Measurements from ENCODE around the gene SWT1. TPM values are rescaled to one million over a fixed set of nuclear protein-coding genes. Genes with fewer than 3 reads are reported as not detected.

The SWT1 gene
- total RNA-seq, 2 experiments from 2014 or later = 4.1 to 5.3 TPM

GRCh38 chr1:185265314-185265713, 108.3 kb downstream of the SWT1 start:
- no peaks in the 10 kb centered on the region for H3K36me3 ChIP-seq (ENCODE audit: insufficient read depth, low read length)
- intact Hi-C loops (cut with DNase I, micrococcal nuclease) = no loop called here
- no peak overlapping the region for H3K4me3 Mint-ChIP-seq

GRCh38 chr1:185267301-185267700, 110.3 kb downstream of the SWT1 start:
- TF ChIP-seq CTCF (IDR thresholded peaks at IDR 0.05) = no peak
- Mint-ChIP-seq H3K27me3 (no peaks in the 10 kb centered on the region), H3K9me3 (no peaks in the 10 kb centered on the region), H3K4me3 (no peak overlapping the region), H3K4me1 (ENCODE audit: low read depth) (no peaks in the 10 kb centered on the region), H3K36me3 (ENCODE audit: low read depth) (peaks cover 12% of the 10 kb centered on the region), H3K27ac (no peak overlapping the region)
- ChIA-PET CTCF (no interaction called here), POLR2A (interaction anchor here (0.9 to 1.1 kb wide), 2 partner anchors 14 to 26 kb away, joined by 3 to 7 read pairs; no protein-coding TSS in a partner anchor)
- no peaks in the 10 kb centered on the region for H3K27me3 ChIP-seq (ENCODE audit: control insufficient read depth in 1 of 2, insufficient read depth in 2 of 2, low read length in 2 of 2)
- H3K27ac ChIP-seq (ENCODE audit: low read depth in 1 of 2, low read length in 2 of 2) = no peak overlapping the region
- H3K4me3 ChIP-seq (ENCODE audit: low read length) = no peak overlapping the region
- no peak for DNase-seq
- H3K4me1 ChIP-seq (ENCODE audit: insufficient read depth, low read length) = no peaks in the 10 kb centered on the region
- no peak for ATAC-seq (ENCODE audit: poor library complexity)
- H3K36me3 ChIP-seq (ENCODE audit: insufficient read depth, low read length) = peaks cover 4% of the 10 kb centered on the region
- peaks cover 0 to 8% of the 10 kb centered on the region in 2 experiments for H3K9me3 ChIP-seq (ENCODE audit: control insufficient read depth in 1 of 2, insufficient read depth in 1 of 2, low read length in 2 of 2)
- intact Hi-C loops (cut with DNase I, micrococcal nuclease) = no loop called here

More at GRCh38 chr1:185265314-185265713, 108.3 kb downstream of the SWT1 start:
- DNase-seq (no peak), ATAC-seq (ENCODE audit: poor library complexity) (no peak)
- no peaks in the 10 kb centered on the region for H3K27me3 Mint-ChIP-seq
- ChIA-PET CTCF (no interaction called here), POLR2A (interaction anchor here (1.4 kb wide), 1 partner anchor 15 kb away, joined by 3 read pairs; no protein-coding TSS in a partner anchor)
- H3K9me3 Mint-ChIP-seq = peaks cover 5% of the 10 kb centered on the region
- no peak overlapping the region for H3K27ac Mint-ChIP-seq
- H3K4me1 Mint-ChIP-seq (ENCODE audit: low read depth) = no peaks in the 10 kb centered on the region
- no peaks in the 10 kb centered on the region for H3K4me1 ChIP-seq (ENCODE audit: insufficient read depth, low read length)
- H3K27me3 ChIP-seq (ENCODE audit: control insufficient read depth in 1 of 2, insufficient read depth in 2 of 2, low read length in 2 of 2) = no peaks in the 10 kb centered on the region
- H3K27ac ChIP-seq (ENCODE audit: low read depth in 1 of 2, low read length in 2 of 2) = no peak overlapping the region
- peaks cover 0 to 8% of the 10 kb centered on the region in 2 experiments for H3K9me3 ChIP-seq (ENCODE audit: control insufficient read depth in 1 of 2, insufficient read depth in 1 of 2, low read length in 2 of 2)
- H3K4me3 ChIP-seq (ENCODE audit: low read length) = no peak overlapping the region
- no peak for TF ChIP-seq CTCF (IDR thresholded peaks at IDR 0.05)
- H3K36me3 Mint-ChIP-seq (ENCODE audit: low read depth) = peaks cover 19% of the 10 kb centered on the region

- DNase-seq = no peak
- no peak overlapping the region for H3K4me3 ChIP-seq (ENCODE audit: low read length)
- no peaks in the 10 kb centered on the region for H3K4me1 ChIP-seq (ENCODE audit: insufficient read depth, low read length)
- Mint-ChIP-seq H3K27me3 (no peaks in the 10 kb centered on the region), H3K27ac (no peak overlapping the region), H3K4me3 (no peak overlapping the region), H3K9me3 (no peaks in the 10 kb centered on the region), H3K4me1 (ENCODE audit: low read depth) (no peaks in the 10 kb centered on the region), H3K36me3 (ENCODE audit: low read depth) (peaks cover 12% of the 10 kb centered on the region)
- ATAC-seq (ENCODE audit: poor library complexity) = no peak
- peaks cover 0 to 8% of the 10 kb centered on the region in 2 experiments for H3K9me3 ChIP-seq (ENCODE audit: control insufficient read depth in 1 of 2, insufficient read depth in 1 of 2, low read length in 2 of 2)
- TF ChIP-seq CTCF (IDR thresholded peaks at IDR 0.05) = no peak
- CTCF ChIA-PET = no interaction called here
- POLR2A ChIA-PET = interaction anchor here (0.9 to 1.1 kb wide), 2 partner anchors 13 to 25 kb away, joined by 3 to 7 read pairs; no protein-coding TSS in a partner anchor
- H3K36me3 ChIP-seq (ENCODE audit: insufficient read depth, low read length) = peaks cover 4% of the 10 kb centered on the region
- intact Hi-C loops (cut with DNase I, micrococcal nuclease) = no loop called here
- no peaks in the 10 kb centered on the region for H3K27me3 ChIP-seq (ENCODE audit: control insufficient read depth in 1 of 2, insufficient read depth in 2 of 2, low read length in 2 of 2)
- H3K27ac ChIP-seq (ENCODE audit: low read depth in 1 of 2, low read length in 2 of 2) = no peak overlapping the region
Measured at GRCh38 chr1:185267701-185268100, 110.7 kb downstream of the SWT1 start.
